ENCODE data around the gene UNC5C. TPM values are rescaled to one million over a fixed set of nuclear protein-coding genes. Genes with fewer than 3 reads are reported as not detected.
"Not testable (repeated sequence)": the region's sequence is repeated elsewhere in the genome, so short reads cannot be mapped to it uniquely, and the experiment has no call there.

The UNC5C gene
- total RNA-seq, 1 donor from 2014 or later: 0.39 TPM

- Histone ChIP-seq H3F3A (ENCODE audit: low read depth) (peaks cover 25% of the 10 kb centered on the region), H2AFZ (replicated peaks) (no peak overlapping the region), H3K9me3 (ENCODE audit: low read depth) (no peaks in the 10 kb centered on the region), H3K36me3 (no peaks in the 10 kb centered on the region), H3K4me3 (peak overlapping the region; percentile 21), H3K4me2 (peak overlapping the region; percentile 73), H3K27me3 (no peaks in the 10 kb centered on the region), H3K27ac (no peak overlapping the region), H3K4me1 (peaks cover 33% of the 10 kb centered on the region), H3K79me2 (ENCODE audit: low read depth) (no peaks in the 10 kb centered on the region), H3K9ac (no peak overlapping the region), H4K20me1 (ENCODE audit: low read depth) (peaks cover 8% of the 10 kb centered on the region)
- H3K9me3 Mint-ChIP-seq: peaks cover 20% of the 10 kb centered on the region
- peaks cover 35% of the 10 kb centered on the region for H3K36me3 Mint-ChIP-seq
- H3K4me3 Mint-ChIP-seq: peak overlapping the region; percentile 61
- H3K27ac Mint-ChIP-seq: peak overlapping the region; percentile 99
- peaks cover 54% of the 10 kb centered on the region for H3K4me1 Mint-ChIP-seq
- peak; percentile 65 for DNase-seq (ENCODE audit: low spot score)
- no peaks in the 10 kb centered on the region for H3K27me3 Mint-ChIP-seq (ENCODE audit: insufficient read depth, low read depth)
- no peak for TF ChIP-seq CTCF (IDR thresholded peaks at IDR 0.05)
- no peak for TF ChIP-seq EZH2 (IDR thresholded peaks at IDR 0.05)
- TF ChIP-seq EZH2phosphoT487 (IDR thresholded peaks at IDR 0.05): no peak
Measured at GRCh38 chr4:95180531-95181242, 368.1 kb downstream of the UNC5C start.

- Histone ChIP-seq H3K4me1 (peaks cover 33% of the 10 kb centered on the region), H4K20me1 (ENCODE audit: low read depth) (peaks cover 8% of the 10 kb centered on the region), H3K27me3 (no peaks in the 10 kb centered on the region), H3K4me2 (no peak overlapping the region), H3F3A (ENCODE audit: low read depth) (peaks cover 25% of the 10 kb centered on the region), H3K36me3 (no peaks in the 10 kb centered on the region), H3K79me2 (ENCODE audit: low read depth) (no peaks in the 10 kb centered on the region), H3K27ac (no peak overlapping the region), H3K4me3 (no peak overlapping the region), H2AFZ (replicated peaks) (no peak overlapping the region), H3K9ac (no peak overlapping the region), H3K9me3 (ENCODE audit: low read depth) (no peaks in the 10 kb centered on the region)
- H3K9me3 Mint-ChIP-seq: peaks cover 27% of the 10 kb centered on the region
- H3K27ac Mint-ChIP-seq: peak overlapping the region; percentile 62
- no peaks in the 10 kb centered on the region for H3K27me3 Mint-ChIP-seq (ENCODE audit: insufficient read depth, low read depth)
- no peak for DNase-seq (ENCODE audit: low spot score)
- TF ChIP-seq CTCF (IDR thresholded peaks at IDR 0.05) (no peak), EZH2phosphoT487 (IDR thresholded peaks at IDR 0.05) (no peak), EZH2 (IDR thresholded peaks at IDR 0.05) (no peak)
- peaks cover 47% of the 10 kb centered on the region for H3K4me1 Mint-ChIP-seq
- H3K4me3 Mint-ChIP-seq: no peak overlapping the region
- peaks cover 30% of the 10 kb centered on the region for H3K36me3 Mint-ChIP-seq
Measured at GRCh38 chr4:95178938-95179337, 369.8 kb downstream of the UNC5C start.

GRCh38 chr4:95171377-95171776 is 377.4 kb downstream of the UNC5C start:
- H3K27ac ChIP-seq; H3K27me3 ChIP-seq; H3K4me1 Mint-ChIP-seq; H3K4me3 Mint-ChIP-seq; H3K9me3 ChIP-seq (ENCODE audit: low read depth); H3K27ac Mint-ChIP-seq; DNase-seq (ENCODE audit: low spot score); H3K4me2 ChIP-seq; H4K20me1 ChIP-seq (ENCODE audit: low read depth); H3K9ac ChIP-seq; H3K27me3 Mint-ChIP-seq (ENCODE audit: insufficient read depth, low read depth); H3K4me3 ChIP-seq; H3F3A ChIP-seq (ENCODE audit: low read depth); H3K79me2 ChIP-seq (ENCODE audit: low read depth); H3K9me3 Mint-ChIP-seq; H3K4me1 ChIP-seq; H2AFZ ChIP-seq (replicated peaks); H3K36me3 ChIP-seq: not testable (repeated sequence)
- H3K36me3 Mint-ChIP-seq: peaks cover 38% of the 10 kb centered on the region

GRCh38 chr4:95170176-95170575 is 378.6 kb downstream of the UNC5C start:
- H3K4me1 ChIP-seq: no peaks in the 10 kb centered on the region
- no peaks in the 10 kb centered on the region for H3K27me3 ChIP-seq
- peaks cover 14% of the 10 kb centered on the region for H3K4me1 Mint-ChIP-seq
- peaks cover 36% of the 10 kb centered on the region for H3K36me3 Mint-ChIP-seq
- no peaks in the 10 kb centered on the region for H3K9me3 ChIP-seq (ENCODE audit: low read depth)
- peaks cover 7% of the 10 kb centered on the region for H3K9me3 Mint-ChIP-seq
- no peaks in the 10 kb centered on the region for H3K36me3 ChIP-seq
- no peak for DNase-seq (ENCODE audit: low spot score)
- no peaks in the 10 kb centered on the region for H4K20me1 ChIP-seq (ENCODE audit: low read depth)
- TF ChIP-seq CTCF (IDR thresholded peaks at IDR 0.05) (no peak), EZH2phosphoT487 (IDR thresholded peaks at IDR 0.05) (no peak), EZH2 (IDR thresholded peaks at IDR 0.05) (no peak)
- H3K27ac Mint-ChIP-seq: peak overlapping the region; percentile 89
- no peaks in the 10 kb centered on the region for H3F3A ChIP-seq (ENCODE audit: low read depth)
- peaks cover 4% of the 10 kb centered on the region for H3K27me3 Mint-ChIP-seq (ENCODE audit: insufficient read depth, low read depth)
- no peak overlapping the region for H3K27ac ChIP-seq
- H2AFZ ChIP-seq (replicated peaks): no peak overlapping the region
- H3K4me3 ChIP-seq: no peak overlapping the region
- H3K9ac ChIP-seq: no peak overlapping the region
- H3K4me2 ChIP-seq: no peak overlapping the region
- no peak overlapping the region for H3K4me3 Mint-ChIP-seq
- no peaks in the 10 kb centered on the region for H3K79me2 ChIP-seq (ENCODE audit: low read depth)

All from neural progenitor cell (in vitro differentiated cells).